AG10803 (cell line): ENCODE data around the gene FMNL2.

Experiments
- DNase-seq: peaks from one replicate; pipeline ENCODE4 v3.0.0; 2010; ENCODE audit warnings: low read depth
- H3K4me3 ChIP-seq: 2 replicates; pipeline ENCODE4 v1.5.1; 2011; ENCODE audit warnings: mild to moderate bottlenecking, low read length, control low read depth
- CTCF ChIP-seq: conservative IDR thresholded peaks from 2 replicates; pipeline ENCODE4 v1.5.1; 2011; ENCODE audit warnings: mild to moderate bottlenecking, low read length, control low read depth, inconsistent platforms

FMNL2 gene

DNA sequence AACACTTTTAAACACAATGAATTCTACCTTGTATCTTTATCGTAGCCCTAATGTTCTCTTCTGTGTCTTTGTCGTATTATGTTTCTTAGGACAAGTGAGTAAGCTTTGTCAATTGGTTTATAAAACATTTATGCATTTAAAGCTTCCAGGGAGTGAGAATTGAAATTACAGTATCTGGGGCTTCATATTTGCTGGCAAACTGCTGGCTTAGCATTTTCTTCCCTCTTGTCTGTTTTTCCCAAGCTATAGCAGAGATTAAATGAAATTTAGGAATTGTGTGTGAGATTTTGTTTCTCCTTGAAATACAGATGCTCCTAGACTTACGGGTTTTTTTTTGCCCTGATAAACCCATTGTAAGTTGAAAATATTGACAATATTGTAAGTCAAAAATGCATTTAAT is 73.3 kb downstream of the FMNL2 start:
- no peak for DNase-seq
- no peak overlapping the region for H3K4me3 ChIP-seq
- no peak for TF ChIP-seq CTCF

DNA sequence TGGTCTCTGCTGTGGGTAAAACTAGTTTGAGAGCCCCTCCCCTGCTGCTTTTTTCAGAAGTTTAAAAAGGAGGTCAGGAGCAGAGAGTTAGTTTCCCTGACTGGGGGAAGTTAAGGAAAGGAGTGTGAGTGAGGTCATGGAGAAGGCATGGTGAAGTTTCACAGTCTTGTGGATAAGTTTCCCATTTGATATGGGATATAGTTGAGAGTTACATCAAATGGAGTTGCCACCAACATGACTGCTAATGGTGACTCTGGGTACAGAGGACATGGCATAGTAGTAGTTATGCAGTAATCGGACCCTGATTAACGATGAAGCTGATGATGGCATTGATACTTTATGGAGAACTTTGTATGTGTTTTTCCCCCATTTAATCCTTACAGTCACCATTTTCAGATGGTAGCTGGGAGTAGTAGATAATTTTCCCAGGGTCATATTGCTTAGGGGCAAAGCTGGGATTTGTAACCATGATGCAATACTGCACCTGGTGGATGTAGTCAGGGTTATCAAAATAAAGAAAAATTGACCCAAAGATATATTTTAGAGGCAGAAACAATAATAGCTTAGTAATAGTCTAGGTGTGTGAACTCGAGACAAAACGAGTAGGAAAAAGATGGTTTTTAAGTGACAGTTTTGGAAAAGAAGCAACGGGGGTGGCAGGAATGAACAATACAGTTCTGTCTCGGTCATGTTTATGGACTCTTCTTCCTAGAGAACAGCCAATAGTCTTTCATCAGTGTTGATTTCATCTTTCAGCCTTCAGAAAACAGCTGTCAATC is 74.6 kb downstream of the FMNL2 start:
- no peak overlapping the region for H3K4me3 ChIP-seq
- DNase-seq: no peak
- TF ChIP-seq CTCF: no peak

GRCh38 chr2:152410165-152410597 is 75.2 kb downstream of the FMNL2 start:
- no peak overlapping the region for H3K4me3 ChIP-seq
- DNase-seq: peak; percentile 65
- no peak for TF ChIP-seq CTCF

DNA sequence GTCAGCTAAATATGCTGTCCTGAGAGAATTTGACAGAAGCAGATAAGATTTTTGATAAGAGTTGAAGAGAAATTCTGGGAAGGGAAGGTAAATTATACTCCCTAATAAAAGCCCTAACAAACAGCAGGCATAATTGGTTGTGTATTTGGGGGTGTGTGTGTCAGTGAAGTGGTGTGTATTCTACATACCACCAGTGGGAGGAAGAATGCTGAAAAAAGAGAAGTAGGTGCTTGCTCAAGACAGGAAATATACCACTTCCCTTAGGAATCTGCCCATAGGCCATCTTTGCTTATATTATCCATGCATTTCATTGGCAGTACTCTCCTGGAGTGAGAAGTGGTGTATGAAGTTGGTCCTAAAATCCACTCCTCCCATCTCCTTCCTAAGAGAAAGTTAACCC is 76.2 kb downstream of the FMNL2 start:
- no peak overlapping the region for H3K4me3 ChIP-seq
- no peak for DNase-seq
- no peak for TF ChIP-seq CTCF

- H3K4me3 ChIP-seq: no peak overlapping the region
- DNase-seq: peak; percentile 48
- no peak for TF ChIP-seq CTCF
These were observed 78.5 kb downstream of the FMNL2 start for GRCh38 chr2:152413228-152414030.

DNA sequence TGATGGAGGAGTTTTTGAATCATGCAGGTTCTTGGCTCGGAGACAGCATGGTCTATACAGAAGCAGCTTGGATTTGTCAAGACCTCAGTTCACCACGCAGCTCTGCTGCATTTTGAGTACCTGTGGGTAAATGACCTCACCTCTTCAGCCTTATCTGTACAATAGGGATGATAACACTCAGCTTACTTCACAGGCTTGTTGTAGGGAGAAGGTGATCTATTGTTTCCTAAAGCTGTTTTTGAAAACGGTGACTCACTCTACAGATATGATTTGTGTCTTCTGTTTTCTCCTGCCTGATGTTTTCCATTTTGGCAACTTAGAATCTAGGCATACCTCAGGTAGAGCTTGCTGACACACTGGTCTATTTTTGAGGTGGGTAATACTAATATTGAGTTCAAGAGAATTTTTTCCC is 80.3 kb downstream of the FMNL2 start:
- DNase-seq: peak; percentile 47
- TF ChIP-seq CTCF: no peak
- H3K4me3 ChIP-seq: no peak overlapping the region
